Breast epithelium (tissue), 3 donors: ENCODE results near the gene THBS3.

Source experiments
- CTCF ChIP-seq, 3 donors: fragments of 450-650 bp; IDR thresholded peaks; one replicate each; pipeline ENCODE4 v1.5.1; 2016 to 2017; ENCODE audit warnings: antibody characterized with exemption in 3 of 3, mild to moderate bottlenecking in 3 of 3, moderate library complexity in 3 of 3
- POLR2A ChIP-seq: fragments of 450-650 bp; IDR thresholded peaks from one replicate; pipeline ENCODE4 v1.6.1; 2016; ENCODE audit warnings: antibody characterized with exemption, mild to moderate bottlenecking, moderate library complexity
- POLR2AphosphoS5 ChIP-seq, 3 donors: sonication (generic); formaldehyde crosslinking; IDR thresholded peaks; one replicate each; pipeline ENCODE4 v1.6.1; 2017; ENCODE audit warnings: antibody characterized with exemption in 3 of 3

GRCh38 chr1:155226188-155226909 is 18.7 kb upstream of the THBS3 start:
- TF ChIP-seq POLR2A (no peak), CTCF (IDR thresholded peaks at IDR 0.05) (peak; percentile 36 to 50 (median 48)), POLR2AphosphoS5 (IDR thresholded peaks at IDR 0.05) (no peak)
